Stimulated activated CD8-positive, alpha-beta memory T cell treated with anti-CD3 and anti-CD28 coated beads, Interleukin-15, amount 100 ng/mL, for 48 hours (primary cell): Measurements from ENCODE around the gene SCN3B.
A peak's percentile ranks its signal among the peaks of the same experiment; 100 is the strongest.

Source experiments
- DNase-seq, 2 donors: peaks; one replicate each; pipeline ENCODE4 v3.0.0-alpha.2; 2020; ENCODE audit warnings: low read depth in 2 of 2

SCN3B gene

GRCh38 chr11:123594921-123595320, 59.5 kb downstream of the SCN3B start:
- DNase-seq: no peak

- no peak for DNase-seq
Measured at GRCh38 chr11:123594188-123594901, 60.1 kb downstream of the SCN3B start.

GRCh38 chr11:123593570-123593969, 60.9 kb downstream of the SCN3B start:
- no peak for DNase-seq

- DNase-seq: no peak
Measured at GRCh38 chr11:123590296-123590912, 64.0 kb downstream of the SCN3B start.

GRCh38 chr11:123588864-123589262, 65.6 kb downstream of the SCN3B start:
- no peak for DNase-seq

- DNase-seq: no peak
Measured at GRCh38 chr11:123588117-123588863, 66.1 kb downstream of the SCN3B start.

- DNase-seq: no peak
Measured at GRCh38 chr11:123587559-123587958, 66.9 kb downstream of the SCN3B start.

GRCh38 chr11:123587044-123587443, 67.4 kb downstream of the SCN3B start:
- DNase-seq: no peak

- no peak for DNase-seq
Measured at GRCh38 chr11:123586568-123586967, 67.9 kb downstream of the SCN3B start.

- DNase-seq: no peak
Measured at GRCh38 chr11:123585706-123586105, 68.7 kb downstream of the SCN3B start.

- no peak for DNase-seq
Measured at GRCh38 chr11:123585206-123585605, 69.2 kb downstream of the SCN3B start.

GRCh38 chr11:123584737-123585136, 69.7 kb downstream of the SCN3B start:
- no peak for DNase-seq

GRCh38 chr11:123584186-123584585, 70.2 kb downstream of the SCN3B start:
- no peak for DNase-seq

- no peak for DNase-seq
Measured at GRCh38 chr11:123582992-123583504, 71.4 kb downstream of the SCN3B start.

- DNase-seq: no peak
Measured at GRCh38 chr11:123581651-123582399, 72.6 kb downstream of the SCN3B start.

- peak; percentile 46 to 47 for DNase-seq
Measured at GRCh38 chr11:123580557-123581275, 73.7 kb downstream of the SCN3B start.

GRCh38 chr11:123580137-123580536, 74.3 kb downstream of the SCN3B start:
- DNase-seq: no peak

GRCh38 chr11:123579482-123579812, 75.0 kb downstream of the SCN3B start:
- DNase-seq: no peak
